Mesenteric fat pad (tissue), 1 donor: ENCODE data around the gene MDP1. TPM values are rescaled to one million over a fixed set of nuclear protein-coding genes. Genes with fewer than 3 reads are reported as not detected.

Source experiments
- total RNA-seq: library from RNA; stranded (reverse); fragmentation: NEBNext Ultra II Directional; extraction: Animal tissue kit (Norgen Biotek cat#: 25700); gene quantifications from one replicate; pipeline ENCODE4 v1.2.1, GENCODE V29; 2021
- donor health status: DM: yes; HTN: yes; CAD: no.

Gene MDP1
- total RNA-seq, 1 donor from 2014 or later: 10.3 TPM

Other genes starting within 250 kb of the MDP1 start
- gene DHRS4L2, start 227.1 kb downstream of the MDP1 start, total RNA-seq: 18.9 TPM
- gene CARMIL3, start 164.1 kb downstream of the MDP1 start, total RNA-seq: 0.61 TPM
- gene CPNE6, start 144.5 kb downstream of the MDP1 start, total RNA-seq: not detected
- gene PCK2, start 121.8 kb downstream of the MDP1 start, total RNA-seq: 39.1 TPM
- 31.7 TPM for gene DCAF11, start 101.3 kb downstream of the MDP1 start, total RNA-seq
- 1.6 TPM for gene NRL, start 101.1 kb downstream of the MDP1 start, total RNA-seq
- 0.58 TPM for gene FITM1, start 85.4 kb downstream of the MDP1 start, total RNA-seq
- 121 TPM for gene PSME1, start 79.9 kb downstream of the MDP1 start, total RNA-seq
- gene EMC9, start 74.5 kb downstream of the MDP1 start, total RNA-seq: 15.5 TPM
- gene PSME2, start 69.5 kb downstream of the MDP1 start, total RNA-seq: 113 TPM
- gene RNF31, start 68.6 kb downstream of the MDP1 start, total RNA-seq: 60.0 TPM
- 102 TPM for gene IRF9, start 54.8 kb downstream of the MDP1 start, total RNA-seq
- 31.5 TPM for gene REC8, start 44.0 kb downstream of the MDP1 start, total RNA-seq
- gene IPO4, start 27.2 kb downstream of the MDP1 start, total RNA-seq: 46.3 TPM
- 51.0 TPM for gene TM9SF1, start 20.6 kb downstream of the MDP1 start, total RNA-seq
- gene TSSK4, start 10.4 kb downstream of the MDP1 start, total RNA-seq: not detected
- gene CHMP4A, start 2.6 kb downstream of the MDP1 start, total RNA-seq: 58.7 TPM
- 169 TPM for gene NEDD8, start 16.3 kb upstream of the MDP1 start, total RNA-seq
- gene GMPR2, start 16.9 kb upstream of the MDP1 start, total RNA-seq: 46.5 TPM
- gene TINF2, start 26.6 kb upstream of the MDP1 start, total RNA-seq: 73.3 TPM
- gene TGM1, start 47.1 kb upstream of the MDP1 start, total RNA-seq: 0.77 TPM
- gene RABGGTA, start 55.5 kb upstream of the MDP1 start, total RNA-seq: 17.0 TPM
- gene DHRS1, start 83.7 kb upstream of the MDP1 start, total RNA-seq: 19.0 TPM
- gene NOP9, start 83.8 kb upstream of the MDP1 start, total RNA-seq: 23.4 TPM
- 19.1 TPM for gene CIDEB, start 91.9 kb upstream of the MDP1 start, total RNA-seq
- gene LTB4R2, start 94.1 kb upstream of the MDP1 start, total RNA-seq: 7.2 TPM
- 11.9 TPM for gene LTB4R, start 95.4 kb upstream of the MDP1 start, total RNA-seq
- 59.6 TPM for gene ADCY4, start 119.0 kb upstream of the MDP1 start, total RNA-seq
- gene RIPK3, start 123.9 kb upstream of the MDP1 start, total RNA-seq: 12.7 TPM
- 41.3 TPM for gene NFATC4, start 152.1 kb upstream of the MDP1 start, total RNA-seq
- 11.7 TPM for gene NYNRIN, start 182.9 kb upstream of the MDP1 start, total RNA-seq
- 5.0 TPM for gene CBLN3, start 213.6 kb upstream of the MDP1 start, total RNA-seq
- gene KHNYN, start 213.9 kb upstream of the MDP1 start, total RNA-seq: 41.4 TPM
- 50.1 TPM for gene SDR39U1, start 226.7 kb upstream of the MDP1 start, total RNA-seq